GDM1 (cell line): ENCODE results near the gene PIGT.
A peak's percentile ranks its signal among the peaks of the same experiment; 100 is the strongest.

Source experiments
- DNase-seq: peaks from one replicate; lab custom pipeline; 2025; lab: John Stamatoyannopoulos, UW

PIGT gene

GRCh38 chr20:45415822-45416637, at the start of gene PIGT:
TSS of gene PIGT (plus strand) at chr20:45416141. CDS start at chr20:45416157, 16 bp downstream.
- peak; percentile 81 for DNase-seq

GRCh38 chr20:45366192-45366591, 49.7 kb upstream of the PIGT start:
- DNase-seq: no peak

- no peak for DNase-seq
Observed at GRCh38 chr20:45366631-45367030, 49.3 kb upstream of the PIGT start.

- no peak for DNase-seq
Observed at GRCh38 chr20:45367126-45367525, 48.8 kb upstream of the PIGT start.

GRCh38 chr20:45368221-45368980, 47.5 kb upstream of the PIGT start:
- peak; percentile 66 for DNase-seq

- no peak for DNase-seq
Observed at GRCh38 chr20:45370571-45371160, 45.3 kb upstream of the PIGT start.

GRCh38 chr20:45372241-45372640, 43.7 kb upstream of the PIGT start:
- no peak for DNase-seq

- no peak for DNase-seq
Observed at GRCh38 chr20:45372646-45373352, 43.1 kb upstream of the PIGT start.

- DNase-seq: peak; percentile 57
Observed at GRCh38 chr20:45373353-45374100, 42.4 kb upstream of the PIGT start.

- no peak for DNase-seq
Observed at GRCh38 chr20:45374101-45374467, 41.9 kb upstream of the PIGT start.

- no peak for DNase-seq
Observed at GRCh38 chr20:45374966-45375365, 41.0 kb upstream of the PIGT start.

GRCh38 chr20:45377269-45377668, 38.7 kb upstream of the PIGT start:
- DNase-seq: no peak

GRCh38 chr20:45378191-45378590, 37.8 kb upstream of the PIGT start, which contains the start of gene TP53TG5:
TSS of gene TP53TG5 (minus strand) at chr20:45378325. CDS start at chr20:45378236, 89 bp downstream.
- DNase-seq: no peak

- no peak for DNase-seq
Observed at GRCh38 chr20:45387274-45387673, 28.7 kb upstream of the PIGT start.

GRCh38 chr20:45390931-45391330, 25.0 kb upstream of the PIGT start:
- no peak for DNase-seq

GRCh38 chr20:45391559-45391958, 24.4 kb upstream of the PIGT start:
- no peak for DNase-seq

GRCh38 chr20:45392733-45393132, 23.2 kb upstream of the PIGT start:
- no peak for DNase-seq

- no peak for DNase-seq
Observed at GRCh38 chr20:45394221-45395113, 21.5 kb upstream of the PIGT start.

GRCh38 chr20:45395114-45395415, 20.9 kb upstream of the PIGT start:
- DNase-seq: no peak

- no peak for DNase-seq
Observed at GRCh38 chr20:45399018-45399417, 16.9 kb upstream of the PIGT start.
